GM12875 (cell line): Measurements from ENCODE around the gene BICD1.

Experiments used
- H3K4me3 ChIP-seq: one replicate; pipeline ENCODE4 v1.5.1; 2011; ENCODE audit warnings: low read depth, low read length, control low read depth
- TF ChIP-seq, protein P1 (sequence below): IDR thresholded peaks from 2 replicates; pipeline ENCODE4 v1.5.1; 2011; ENCODE audit warnings: low read depth, mild to moderate bottlenecking, control low read depth, inconsistent platforms, low read length, moderate library complexity, borderline replicate concordance; ENCODE audit not compliant: insufficient read depth

Gene BICD1

DNA sequence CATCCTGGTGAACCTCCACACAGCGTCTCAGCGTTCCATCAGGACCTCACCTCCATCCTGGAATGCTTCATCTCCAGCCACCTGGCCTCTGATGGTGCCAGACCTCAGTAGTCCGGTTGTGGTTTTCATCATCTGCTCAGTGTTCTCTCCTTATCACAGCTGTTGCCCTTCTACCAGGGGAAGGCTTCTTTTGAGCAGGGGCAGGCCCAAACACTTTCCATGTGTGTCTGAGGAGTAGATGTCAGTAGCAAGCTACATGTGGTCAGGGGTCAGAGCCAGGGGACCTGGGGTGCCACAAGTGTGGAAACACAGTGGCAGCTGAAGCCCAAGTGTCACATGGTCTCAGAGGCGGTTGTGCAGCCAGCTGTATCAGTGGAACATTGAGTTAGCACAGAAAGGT is 262.6 kb downstream of the BICD1 start:
- H3K4me3 ChIP-seq, result no peak overlapping the region
- TF ChIP-seq, protein P1, sequence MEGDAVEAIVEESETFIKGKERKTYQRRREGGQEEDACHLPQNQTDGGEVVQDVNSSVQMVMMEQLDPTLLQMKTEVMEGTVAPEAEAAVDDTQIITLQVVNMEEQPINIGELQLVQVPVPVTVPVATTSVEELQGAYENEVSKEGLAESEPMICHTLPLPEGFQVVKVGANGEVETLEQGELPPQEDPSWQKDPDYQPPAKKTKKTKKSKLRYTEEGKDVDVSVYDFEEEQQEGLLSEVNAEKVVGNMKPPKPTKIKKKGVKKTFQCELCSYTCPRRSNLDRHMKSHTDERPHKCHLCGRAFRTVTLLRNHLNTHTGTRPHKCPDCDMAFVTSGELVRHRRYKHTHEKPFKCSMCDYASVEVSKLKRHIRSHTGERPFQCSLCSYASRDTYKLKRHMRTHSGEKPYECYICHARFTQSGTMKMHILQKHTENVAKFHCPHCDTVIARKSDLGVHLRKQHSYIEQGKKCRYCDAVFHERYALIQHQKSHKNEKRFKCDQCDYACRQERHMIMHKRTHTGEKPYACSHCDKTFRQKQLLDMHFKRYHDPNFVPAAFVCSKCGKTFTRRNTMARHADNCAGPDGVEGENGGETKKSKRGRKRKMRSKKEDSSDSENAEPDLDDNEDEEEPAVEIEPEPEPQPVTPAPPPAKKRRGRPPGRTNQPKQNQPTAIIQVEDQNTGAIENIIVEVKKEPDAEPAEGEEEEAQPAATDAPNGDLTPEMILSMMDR, result no peak

DNA sequence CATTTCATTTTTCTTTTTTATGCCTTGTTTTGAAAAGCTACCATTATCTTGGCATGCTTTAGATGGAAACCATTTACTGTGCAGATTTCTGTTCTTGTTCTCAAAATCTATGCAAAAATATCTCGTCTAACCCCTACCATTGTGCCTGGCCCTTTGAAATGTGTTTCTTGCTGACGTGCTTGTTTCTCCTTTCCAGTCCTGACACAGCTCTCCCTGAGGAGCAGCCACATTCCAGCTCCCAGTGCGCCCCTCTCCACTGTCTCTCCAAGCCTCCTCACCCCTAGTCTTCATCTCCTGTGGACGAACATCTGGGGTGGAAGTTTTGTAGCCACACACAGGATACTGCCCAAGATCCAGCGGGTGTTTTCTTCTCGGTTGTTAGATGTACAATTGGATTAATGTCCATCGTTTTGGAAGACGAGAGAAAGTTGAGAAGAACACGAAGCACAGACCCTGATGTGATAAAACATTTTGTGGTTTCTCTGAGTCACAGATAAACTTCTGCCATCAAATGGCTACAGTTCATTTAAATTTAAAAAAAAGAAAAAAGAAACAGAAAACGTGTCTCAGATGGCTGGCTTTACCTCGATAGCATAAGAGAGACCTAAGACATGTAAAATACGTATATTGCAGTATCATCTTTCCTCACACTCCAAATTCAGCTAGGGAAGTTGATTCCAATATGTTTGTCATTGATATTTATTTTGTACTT is 270.9 kb downstream of the BICD1 start:
- TF ChIP-seq, protein P1, result no peak
- H3K4me3 ChIP-seq, result no peak overlapping the region

DNA sequence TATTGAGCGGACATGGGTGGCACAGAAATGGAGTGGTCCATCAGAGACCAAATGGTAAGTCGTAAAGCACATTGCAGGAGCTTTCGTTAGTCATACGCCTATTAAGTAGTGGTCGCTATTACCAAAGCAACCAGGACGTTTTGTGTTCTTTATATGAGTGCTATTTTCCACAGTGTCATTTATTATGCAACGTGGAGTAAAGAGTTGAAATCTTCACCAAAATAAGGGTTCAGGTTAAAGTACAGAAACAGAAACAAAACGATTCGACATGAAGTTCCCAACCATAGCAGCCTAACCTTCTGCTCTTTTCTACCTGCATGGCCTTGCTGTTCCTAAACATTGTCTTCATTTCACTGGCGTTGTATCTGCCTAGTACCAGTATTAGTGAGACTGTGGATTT is 272.6 kb downstream of the BICD1 start:
- TF ChIP-seq, protein P1, result no peak

DNA sequence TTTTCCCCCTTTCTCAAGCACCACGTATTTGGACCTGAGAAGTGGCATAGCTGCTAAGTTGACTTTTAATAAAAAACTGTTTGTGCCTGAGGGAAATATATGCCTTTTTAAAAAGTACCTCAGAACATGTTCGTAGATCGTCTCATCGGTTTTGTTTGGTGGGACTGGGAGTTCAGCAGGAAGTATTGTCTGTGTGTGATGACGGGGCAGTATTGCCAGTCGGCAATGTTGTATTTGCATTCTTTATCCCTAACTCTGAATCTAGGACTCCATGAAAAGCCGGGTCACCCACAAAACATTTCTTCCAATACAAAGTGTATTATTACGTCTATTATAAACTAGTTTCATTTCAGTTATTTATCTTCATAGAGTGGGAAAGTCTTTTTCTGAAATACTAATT is 273.0 kb downstream of the BICD1 start:
- TF ChIP-seq, protein P1, result no peak
- no peak overlapping the region for H3K4me3 ChIP-seq

More for the DNA sequence above, 272.6 kb downstream of the BICD1 start:
- no peak overlapping the region for H3K4me3 ChIP-seq

DNA sequence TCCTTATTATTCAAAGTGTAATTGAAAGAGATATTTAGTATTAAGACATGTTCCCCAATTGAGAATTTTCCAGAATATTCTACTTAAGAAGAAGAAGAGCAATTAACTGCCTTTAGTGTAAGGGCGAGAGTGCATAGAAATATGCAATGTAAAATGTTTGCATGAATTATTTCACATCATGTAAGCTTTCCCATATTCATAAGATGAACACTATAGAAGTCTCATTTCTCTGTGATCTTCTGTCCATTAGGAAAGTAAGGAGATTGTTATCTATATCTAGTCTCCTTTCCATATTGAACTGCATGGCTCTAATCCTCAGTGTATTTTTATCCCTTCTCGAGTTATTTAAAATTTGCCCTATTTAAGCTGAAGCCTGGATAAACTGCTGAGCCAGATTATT is 275.6 kb downstream of the BICD1 start:
- H3K4me3 ChIP-seq, result no peak overlapping the region
- TF ChIP-seq, protein P1, result no peak

DNA sequence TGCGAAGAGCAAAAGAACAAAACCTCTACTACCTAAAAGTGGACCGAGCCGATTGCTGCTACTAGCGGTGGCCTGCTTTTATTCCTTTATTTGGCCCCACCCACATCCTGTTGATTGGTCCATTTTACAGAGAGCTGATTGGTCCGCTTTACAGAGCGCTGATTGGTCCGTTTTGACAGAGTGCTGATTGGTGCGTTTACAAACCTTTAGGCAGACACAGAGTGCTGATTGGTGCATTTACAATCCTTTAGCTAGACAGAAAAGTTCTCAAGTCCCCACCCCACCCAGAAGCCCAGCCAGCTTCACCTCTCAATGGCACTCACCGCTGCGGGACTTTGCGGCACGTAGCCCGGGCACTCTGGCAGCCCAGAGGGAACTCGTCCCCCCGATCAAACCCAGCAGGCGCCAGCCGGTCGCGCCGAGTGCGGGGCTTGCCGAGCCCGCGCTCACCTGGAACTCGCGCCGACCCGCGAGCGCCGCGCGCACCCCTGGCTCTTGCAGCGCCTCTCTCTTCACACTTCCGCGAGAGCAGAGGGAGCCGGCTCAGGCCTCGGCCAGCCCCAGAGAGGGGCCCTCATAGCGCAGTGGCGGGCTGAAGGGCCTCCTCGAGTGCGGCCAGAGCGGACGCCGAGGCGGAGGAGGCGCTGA is 284.0 kb downstream of the BICD1 start:
- H3K4me3 ChIP-seq, result no peak overlapping the region
- TF ChIP-seq, protein P1, result no peak

DNA sequence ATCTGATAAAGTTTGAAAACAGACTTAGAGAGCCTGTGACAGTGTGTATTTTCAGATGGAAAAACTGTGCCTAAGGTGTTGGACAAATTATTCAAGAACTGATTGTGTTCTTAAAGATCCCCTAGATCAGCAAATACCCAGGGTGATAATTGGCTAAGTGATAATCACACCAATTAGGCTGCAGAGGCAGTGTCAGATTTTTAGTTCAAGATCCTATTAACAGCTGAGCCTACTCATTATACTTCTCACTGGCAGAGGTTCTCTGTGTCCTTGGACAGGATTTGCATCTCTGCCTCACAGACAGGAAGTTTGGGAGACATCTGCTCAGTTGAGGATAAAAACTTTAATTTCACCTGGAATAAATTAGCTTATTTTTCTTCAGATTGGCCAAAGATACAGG is 288.4 kb downstream of the BICD1 start:
- H3K4me3 ChIP-seq, result no peak overlapping the region
- TF ChIP-seq, protein P1, result no peak
